HepG2 (cell line): ENCODE measurements around the gene RABGAP1L. TPM values are rescaled to one million over a fixed set of nuclear protein-coding genes. Genes with fewer than 3 reads are reported as not detected.
A peak's percentile ranks its signal among the peaks of the same experiment; 100 is the strongest.

Experiments
- AHDC1 ChIP-seq: sonication (generic); formaldehyde crosslinking; IDR thresholded peaks from 2 replicates; pipeline ENCODE4 v1.5.1; 2020; ENCODE audit warnings: mild to moderate bottlenecking, missing genetic modification reagents, borderline replicate concordance
- FOXA3 ChIP-seq: IDR thresholded peaks from 2 replicates; pipeline ENCODE4 v1.6.1; 2016; ENCODE audit warnings: missing genetic modification reagents, missing compliant biosample characterization
- HNRNPK ChIP-seq: fragments of 200-400 bp; formaldehyde crosslinking; IDR thresholded peaks from 2 replicates; pipeline ENCODE4 v1.6.1; 2018; ENCODE audit warnings: low read length, low read depth, moderate library complexity, mild to moderate bottlenecking; ENCODE audit not compliant: poor library complexity, severe bottlenecking
- HOMEZ ChIP-seq: IDR thresholded peaks from 2 replicates; pipeline ENCODE4 v1.6.1; 2016; ENCODE audit warnings: low read depth
- IKZF4 ChIP-seq: sonication (generic); formaldehyde crosslinking; IDR thresholded peaks from 2 replicates; pipeline ENCODE4 v1.5.1; 2020; ENCODE audit warnings: borderline replicate concordance, mild to moderate bottlenecking, low read depth, missing genetic modification reagents; ENCODE audit errors: not compliant biosample characterization
- IRX3 ChIP-seq: sonication (generic); formaldehyde crosslinking; IDR thresholded peaks from 2 replicates; pipeline ENCODE4 v1.8.1; 2023; ENCODE audit warnings: mild to moderate bottlenecking, low read depth, missing genetic modification reagents, borderline replicate concordance
- MED1 ChIP-seq: sonication (generic); formaldehyde crosslinking; IDR thresholded peaks from 2 replicates; pipeline ENCODE4 v1.4.0; 2020; ENCODE audit warnings: missing genetic modification reagents
- MEF2D ChIP-seq: sonication (generic); formaldehyde crosslinking; IDR thresholded peaks from 2 replicates; pipeline ENCODE4 v1.5.1; 2020; ENCODE audit warnings: mild to moderate bottlenecking, missing genetic modification reagents
- MLLT10 ChIP-seq: sonication (generic); formaldehyde crosslinking; IDR thresholded peaks from 2 replicates; pipeline ENCODE4 v1.4.0; 2020; ENCODE audit warnings: missing genetic modification reagents
- RARA ChIP-seq: IDR thresholded peaks from 2 replicates; pipeline ENCODE4 v1.6.1; 2016; ENCODE audit warnings: missing genetic modification reagents, missing compliant biosample characterization
- SOX5 ChIP-seq: IDR thresholded peaks from 2 replicates; pipeline ENCODE4 v1.6.1; 2016; ENCODE audit warnings: borderline replicate concordance
- SP2 ChIP-seq: sonication (generic); formaldehyde crosslinking; IDR thresholded peaks from 2 replicates; pipeline ENCODE4 v1.5.1; 2020; ENCODE audit warnings: mild to moderate bottlenecking, missing genetic modification reagents
- SYNCRIP ChIP-seq: fragments of 200-400 bp; formaldehyde crosslinking; IDR thresholded peaks from 2 replicates; pipeline ENCODE4 v1.6.1; 2018; ENCODE audit warnings: mild to moderate bottlenecking, low read depth, low read length; ENCODE audit not compliant: insufficient read depth
- TEAD3 ChIP-seq: optimal IDR thresholded peaks from 2 replicates; pipeline ENCODE3; 2016; ENCODE audit warnings: borderline replicate concordance
- ZFP36L1 ChIP-seq: sonication (generic); formaldehyde crosslinking; IDR thresholded peaks from 2 replicates; pipeline ENCODE4 v1.8.0; 2022; ENCODE audit warnings: mild to moderate bottlenecking, missing genetic modification reagents, moderate library complexity
- ZHX1 ChIP-seq: sonication (generic); formaldehyde crosslinking; IDR thresholded peaks from 2 replicates; pipeline ENCODE4 v1.8.1; 2022; ENCODE audit warnings: low read depth, mild to moderate bottlenecking, missing genetic modification reagents
- ZNF160 ChIP-seq: sonication (generic); formaldehyde crosslinking; IDR thresholded peaks from 2 replicates; pipeline ENCODE4 v1.8.0; 2022; ENCODE audit warnings: mild to moderate bottlenecking, inconsistent platforms, missing genetic modification reagents
- ZNF460 ChIP-seq: sonication (generic); formaldehyde crosslinking; IDR thresholded peaks from 2 replicates; pipeline ENCODE4 v1.5.1; 2020; ENCODE audit warnings: missing genetic modification reagents, mild to moderate bottlenecking, borderline replicate concordance
- ZNF672 ChIP-seq: sonication (generic); formaldehyde crosslinking; IDR thresholded peaks from 2 replicates; pipeline ENCODE4 v1.8.1; 2022; ENCODE audit warnings: missing genetic modification reagents
- polyA plus RNA-seq, 8 experiments: library from polyadenylated mRNA; depleted of rRNA in 3 of 8; stranded (reverse) in 7 of 8; unstranded in 1 of 8; fragments of >200 nt; fragmentation: Illumina TruSeq in 4 of 8; extraction: Trizol in 4 of 8; gene quantifications; 2 replicates each; pipeline versions ENCODE4 v1.2.1 to v1.2.3, GENCODE V29; 2011 to 2016; ENCODE audit warnings: low read depth in 4 of 8, missing spikeins in 1 of 8, mixed read lengths in 1 of 8; ENCODE audit not compliant: insufficient read depth in 1 of 8
- total RNA-seq, 5 experiments: library from RNA; depleted of rRNA; stranded (reverse); fragments of >200 nt; fragmentation: Illumina TruSeq; extraction: Trizol; gene quantifications; 2 replicates each; pipeline ENCODE4 v1.2.3, GENCODE V29; 2016; ENCODE audit warnings: low read depth in 1 of 5

RABGAP1L gene
- total and polyA plus RNA-seq, 2 of the 13 experiments (the other 11 are each of a cell fraction or from before 2014, with no cell fraction given) = 7.9 to 22.6 TPM

- TF ChIP-seq AHDC1 (CRISPR knock-in tag) = peak; percentile 83; the same call in 1 of the 2 replicates
- TF ChIP-seq MLLT10 (CRISPR knock-in tag) = no peak
- TF ChIP-seq MEF2D = no peak
- TF ChIP-seq IKZF4 (CRISPR knock-in tag) = no peak
- no peak for TF ChIP-seq ZNF160 (CRISPR knock-in tag)
- no peak for TF ChIP-seq SP2
- TF ChIP-seq RARA (CRISPR knock-in tag) = peak; percentile 63
- TF ChIP-seq SYNCRIP = no peak
- TF ChIP-seq ZHX1 (CRISPR knock-in tag) = no peak
- peak; percentile 19 for TF ChIP-seq TEAD3 (CRISPR knock-in tag)
- TF ChIP-seq FOXA3 (CRISPR knock-in tag) = peak; percentile 56
- TF ChIP-seq HNRNPK = no peak
- peak; percentile 69; the same call in 1 of the 2 replicates for TF ChIP-seq SOX5 (CRISPR knock-in tag)
- TF ChIP-seq ZNF672 (CRISPR knock-in tag) = no peak
- no peak; the same call in 1 of the 2 replicates for TF ChIP-seq MED1
- TF ChIP-seq IRX3 (CRISPR knock-in tag) = no peak
- TF ChIP-seq ZNF460 (CRISPR knock-in tag) = no peak
- TF ChIP-seq HOMEZ (CRISPR knock-in tag) = peak; percentile 78; the same call in 1 of the 2 replicates
- no peak for TF ChIP-seq ZFP36L1 (CRISPR knock-in tag)
These were observed 523.2 kb downstream of the RABGAP1L start (continued) for GRCh38 chr1:174682419-174683008.
